Measurements from ENCODE around the gene MTRF1.

DNA sequence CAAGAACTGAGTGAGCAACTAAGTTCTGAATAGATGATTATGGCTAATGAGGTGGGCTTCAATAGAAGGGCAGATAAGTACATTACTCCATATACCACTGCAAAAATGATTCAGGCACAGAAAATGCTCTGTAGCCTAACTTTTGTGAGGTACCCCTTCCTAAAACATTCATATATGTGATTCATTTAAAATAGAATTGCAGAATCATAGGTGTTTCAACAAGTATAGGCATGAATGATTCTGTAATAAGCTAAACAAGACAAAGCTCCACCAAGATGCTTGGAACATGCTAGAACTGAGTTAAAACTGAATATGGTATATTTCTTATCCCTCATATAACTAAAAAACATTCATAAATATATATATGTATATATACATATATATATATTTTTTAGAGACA lies 81.1 kb downstream of the MTRF1 start:
- TF ChIP-seq GATA2 (IDR thresholded peaks at IDR 0.05; ENCODE audit: low read depth, low read length): no peak
- TF ChIP-seq GATA3 (IDR thresholded peaks at IDR 0.05; ENCODE audit: low read depth, low read length): no peak
